Calu3 (cell line): Measurements from ENCODE around the gene SIPA1L3. TPM values are rescaled to one million over a fixed set of nuclear protein-coding genes. Genes with fewer than 3 reads are reported as not detected.

Experiments used
- BruUV-seq: library from RNA; stranded (reverse); fragments of 400-500 nt; replicated peaks from 2 replicates; lab custom pipeline; 2021; lab: Mats Ljungman, UMichigan
- CTCF ChIA-PET: fragments of 300-600 bp; sonication (Branson Sonifier 250); formaldehyde crosslinking; loops from one replicate; lab custom pipeline; 2022; ENCODE audit warnings: antibody characterized with exemption; lab: Charles Lee
- DNase-seq: peaks from one replicate; pipeline ENCODE4 v3.0.0; 2022
- H3K27ac Mint-ChIP-seq: one replicate; pipeline ENCODE4 v1.8.0; 2022; ENCODE audit warnings: mixed read lengths; ENCODE audit not compliant: unreplicated experiment
- H3K27me3 Mint-ChIP-seq: one replicate; pipeline ENCODE4 v1.8.0; 2022; ENCODE audit warnings: mixed read lengths; ENCODE audit not compliant: unreplicated experiment
- H3K36me3 Mint-ChIP-seq: one replicate; pipeline ENCODE4 v1.8.0; 2022; ENCODE audit warnings: mild to moderate bottlenecking, moderate library complexity, mixed read lengths; ENCODE audit not compliant: insufficient read depth, unreplicated experiment
- H3K4me1 Mint-ChIP-seq: one replicate; pipeline ENCODE4 v1.8.0; 2022; ENCODE audit warnings: mild to moderate bottlenecking, low read depth, mixed read lengths; ENCODE audit not compliant: unreplicated experiment
- H3K4me3 Mint-ChIP-seq: one replicate; pipeline ENCODE4 v1.8.0; 2022; ENCODE audit warnings: mild to moderate bottlenecking, low read depth, moderate library complexity, mixed read lengths; ENCODE audit not compliant: unreplicated experiment
- H3K9me3 Mint-ChIP-seq: one replicate; pipeline ENCODE4 v1.8.0; 2022; ENCODE audit warnings: low read depth, mixed read lengths; ENCODE audit not compliant: unreplicated experiment
- CTCF ChIP-seq: fragments of 200-600 bp; IDR thresholded peaks from one replicate; pipeline ENCODE4 v1.8.0; 2022; ENCODE audit warnings: antibody characterized with exemption; ENCODE audit not compliant: unreplicated experiment
- intact Hi-C: fragments of 100-400 bp; cut with micrococcal nuclease; formaldehyde crosslinking; loops from one replicate; pipeline ENCODE4 v1.10.0; 2022; ENCODE audit not compliant: unreplicated experiment
- total RNA-seq: library from RNA; stranded (reverse); gene quantifications from 2 replicates; pipeline ENCODE4 v1.2.3, GENCODE V29; 2022

The SIPA1L3 gene
- total RNA-seq, 1 experiment from 2014 or later: 127 TPM

- Mint-ChIP-seq H3K36me3 (peaks cover 17% of the 10 kb centered on the region), H3K4me3 (no peak overlapping the region), H3K27ac (peak overlapping the region; percentile 30), H3K9me3 (no peaks in the 10 kb centered on the region), H3K27me3 (no peaks in the 10 kb centered on the region), H3K4me1 (peaks cover 19% of the 10 kb centered on the region)
- no TSS peak for BruUV-seq
- intact Hi-C loops: no loop called here
- no peak for DNase-seq
- CTCF ChIA-PET: no interaction called here
- TF ChIP-seq CTCF: no peak
Observed at GRCh38 chr19:38071647-38072046, 164.6 kb downstream of the SIPA1L3 start.

GRCh38 chr19:38072776-38073750 lies 166.1 kb downstream of the SIPA1L3 start:
- Mint-ChIP-seq H3K4me3 (no peak overlapping the region), H3K4me1 (peaks cover 19% of the 10 kb centered on the region), H3K27me3 (no peaks in the 10 kb centered on the region), H3K9me3 (no peaks in the 10 kb centered on the region), H3K27ac (no peak overlapping the region), H3K36me3 (peaks cover 17% of the 10 kb centered on the region)
- TF ChIP-seq CTCF: no peak
- intact Hi-C loops: no loop called here
- CTCF ChIA-PET: interaction anchor here (0.6 to 1.0 kb wide), 2 partner anchors 12 to 16 kb away, joined by 3 to 5 read pairs; no protein-coding TSS in a partner anchor
- no TSS peak for BruUV-seq
- no peak for DNase-seq

- CTCF ChIA-PET: no interaction called here
Observed at GRCh38 chr19:38073841-38074685, 167.1 kb downstream of the SIPA1L3 start.

More at GRCh38 chr19:38073841-38074685, 167.1 kb downstream of the SIPA1L3 start:
- Mint-ChIP-seq H3K4me1 (peaks cover 21% of the 10 kb centered on the region), H3K27me3 (no peaks in the 10 kb centered on the region), H3K9me3 (no peaks in the 10 kb centered on the region), H3K27ac (no peak overlapping the region), H3K36me3 (peaks cover 13% of the 10 kb centered on the region), H3K4me3 (no peak overlapping the region)
- no TSS peak for BruUV-seq
- intact Hi-C loops: no loop called here
- no peak for DNase-seq
- TF ChIP-seq CTCF: no peak
